ENCODE data around the gene KLHDC7B. TPM values are rescaled to one million over a fixed set of nuclear protein-coding genes. Genes with fewer than 3 reads are reported as not detected.

Gene KLHDC7B
- total RNA-seq, 1 donor from 2014 or later, result 0.20 TPM

DNA sequence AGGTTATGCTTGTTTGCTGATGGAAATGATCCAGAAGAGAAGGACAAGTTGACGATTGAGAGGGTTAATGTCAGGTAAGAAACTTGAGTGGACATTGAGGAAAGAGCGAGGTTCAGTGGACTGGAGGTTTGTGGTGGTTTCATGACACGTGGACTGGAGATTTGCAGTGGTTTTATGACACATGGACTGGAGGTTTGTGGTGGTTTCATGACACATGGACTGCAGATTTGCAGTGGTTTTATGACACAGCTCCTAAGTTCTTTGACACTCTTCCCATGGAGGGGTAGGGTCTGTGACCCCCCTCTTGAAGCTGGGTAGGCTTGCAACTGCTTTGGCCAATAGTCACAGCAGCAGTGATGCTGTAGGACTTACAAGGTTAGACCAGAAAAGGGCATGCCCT, 49.5 kb downstream of the KLHDC7B start:
- ATAC-seq, result no peak

DNA sequence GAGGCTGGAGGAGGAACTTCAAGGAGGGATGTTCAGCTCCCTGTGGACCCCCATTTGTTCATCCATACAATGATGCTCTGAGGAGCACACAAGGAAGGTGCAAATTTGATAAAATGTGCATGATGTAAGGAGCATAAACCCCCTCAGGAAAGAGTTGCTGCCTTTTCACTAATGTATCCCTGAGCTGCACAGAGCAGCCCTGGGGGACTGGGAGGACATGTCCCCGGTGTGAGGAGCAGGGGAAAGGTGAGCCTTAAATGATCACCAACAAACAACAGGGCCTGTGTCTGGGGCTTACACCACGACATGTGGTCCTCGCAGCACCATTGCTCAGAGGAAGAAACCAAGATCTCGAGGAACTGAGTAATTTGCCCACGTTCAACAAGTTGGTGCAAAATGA, 51.4 kb downstream of the KLHDC7B start:
- no peak for ATAC-seq

DNA sequence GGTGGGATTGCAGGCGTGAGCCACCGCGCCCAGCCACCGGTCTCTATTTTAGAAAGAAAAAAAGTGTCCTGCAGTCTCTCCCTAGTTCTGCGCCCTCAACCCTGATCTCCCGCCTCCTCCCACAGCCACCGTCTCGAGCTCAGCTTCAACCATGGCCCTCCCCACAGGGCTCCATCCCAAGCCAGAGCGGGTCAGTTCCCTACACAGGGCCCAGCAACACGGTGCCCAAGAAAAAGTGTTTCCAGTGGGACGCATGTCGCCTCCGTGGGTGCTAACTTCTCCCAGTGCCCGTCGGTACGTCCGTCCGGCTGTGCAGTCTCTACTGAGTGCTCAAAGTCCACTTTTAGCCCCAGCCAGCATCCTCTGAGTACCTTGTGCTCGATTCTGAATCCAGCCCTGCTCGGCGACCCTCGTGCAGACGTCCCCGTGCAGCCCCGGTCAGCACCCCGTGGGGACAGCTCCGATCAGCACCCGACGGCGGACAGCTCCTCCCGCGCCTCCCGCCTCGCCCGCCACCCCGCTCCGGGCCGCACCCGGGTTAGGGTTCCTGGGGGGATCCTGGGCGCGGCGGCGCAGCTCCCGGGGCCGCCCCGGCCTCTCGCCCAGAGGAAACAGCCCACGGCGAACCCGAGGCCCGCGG, 54.2 kb downstream of the KLHDC7B start:
- peak; percentile 67 for ATAC-seq

DNA sequence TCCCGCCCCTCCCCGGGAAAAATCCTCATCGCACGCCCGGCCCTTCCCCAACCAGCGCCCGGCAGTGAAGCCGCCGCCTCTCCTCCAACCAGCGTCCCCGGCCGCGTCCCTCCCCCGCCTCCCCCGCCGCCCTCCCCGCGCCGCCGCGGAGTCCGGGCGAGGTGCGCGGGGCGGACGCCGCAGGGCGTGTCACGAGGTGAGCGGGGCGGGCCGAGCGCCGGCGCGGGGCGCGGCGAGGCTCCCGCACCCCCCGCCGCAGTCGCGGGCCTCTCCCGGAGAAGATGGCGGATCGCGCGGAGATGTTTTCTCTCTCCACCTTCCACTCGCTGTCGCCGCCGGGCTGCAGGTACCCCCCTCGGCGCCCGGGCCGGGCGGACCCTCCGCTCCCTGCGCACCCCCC, 54.8 kb downstream of the KLHDC7B start, which contains the start of gene MAPK8IP2:
Gene MAPK8IP2 (plus strand): TSS at position 256 of the 400 bp plus-strand sequence. CDS start 26 bp downstream, at position 282.
- ATAC-seq, result peak; percentile 50

Other genes starting within 250 kb of the KLHDC7B start
- 148 TPM for gene PLXNB2, start 238.3 kb upstream of the KLHDC7B start, total RNA-seq
- gene DENND6B, start 218.9 kb upstream of the KLHDC7B start, total RNA-seq, result 2.3 TPM
- 29.3 TPM for gene PPP6R2, start 202.6 kb upstream of the KLHDC7B start, total RNA-seq
- gene SBF1, start 70.9 kb upstream of the KLHDC7B start, total RNA-seq, result 55.0 TPM
- 11.7 TPM for gene ADM2, start 64.4 kb upstream of the KLHDC7B start, total RNA-seq
- not detected for gene MIOX, start 59.0 kb upstream of the KLHDC7B start, total RNA-seq
- 43.7 TPM for gene LMF2, start 38.2 kb upstream of the KLHDC7B start, total RNA-seq
- gene NCAPH2, start 37.7 kb upstream of the KLHDC7B start, total RNA-seq, result 37.1 TPM
- gene SCO2, start 20.3 kb upstream of the KLHDC7B start, total RNA-seq, result 1.2 TPM
- 86.0 TPM for gene TYMP, start 15.9 kb upstream of the KLHDC7B start, total RNA-seq
- gene SYCE3, start 17.0 kb downstream of the KLHDC7B start, total RNA-seq, result not detected
- 12.1 TPM for gene CPT1B, start 32.5 kb downstream of the KLHDC7B start, total RNA-seq
- 31.4 TPM for gene CHKB, start 37.0 kb downstream of the KLHDC7B start, total RNA-seq
- gene MAPK8IP2, start 54.9 kb downstream of the KLHDC7B start, total RNA-seq, result 2.3 TPM
- 30.1 TPM for gene ARSA, start 82.3 kb downstream of the KLHDC7B start, total RNA-seq
- gene SHANK3, start 126.9 kb downstream of the KLHDC7B start, total RNA-seq, result 5.9 TPM
- gene ACR, start 192.3 kb downstream of the KLHDC7B start, total RNA-seq, result 0.40 TPM
- 11.8 TPM for gene RABL2B, start 237.7 kb downstream of the KLHDC7B start, total RNA-seq

All from esophagus mucosa (tissue), 1 donor.